Endothelial cell of umbilical vein (primary cell): Measurements from ENCODE around the gene THSD7B. TPM values are rescaled to one million over a fixed set of nuclear protein-coding genes. Genes with fewer than 3 reads are reported as not detected.

ENCODE experiments used
- BruUV-seq: library from RNA; stranded (reverse); fragments of 400-500 nt; replicated peaks from 2 replicates; lab custom pipeline; 2021; lab: Mats Ljungman, UMichigan
- CTCF ChIA-PET: fragments of 300-600, 350-600 bp; sonication (Branson Sonifier 250); formaldehyde crosslinking; loops from one replicate; lab custom pipeline; 2021; ENCODE audit warnings: antibody characterized with exemption, inconsistent platforms; lab: Charles Lee
- POLR2A ChIA-PET: fragments of 300-600, 350-600 bp; sonication (Branson Sonifier 250); formaldehyde crosslinking; loops from one replicate; lab custom pipeline; 2021; ENCODE audit warnings: antibody characterized with exemption, inconsistent platforms; lab: Charles Lee
- DNase-seq: peaks from one replicate; pipeline ENCODE4 v3.0.0-alpha.2; 2011; ENCODE audit warnings: low read depth, low spot score
- FAIRE-seq: peaks from 2 replicates; lab custom pipeline; 2011; peaks lifted over from hg19 to GRCh38; lab: Jason Lieb, UNC
- H2AFZ ChIP-seq: 2 replicates; pipeline ENCODE4 v1.6.0; 2012; ENCODE audit warnings: low read depth, low read length, control low read depth, inconsistent platforms
- H3K27ac ChIP-seq: 2 replicates; pipeline ENCODE4 v1.5.1; 2011; ENCODE audit warnings: low read depth, mild to moderate bottlenecking, control low read depth, low read length, moderate library complexity; ENCODE audit not compliant: insufficient read depth
- H3K27me3 ChIP-seq, 2 experiments: 2 replicates each; pipeline versions ENCODE4 v1.6.0 to v1.6.1; 2011; ENCODE audit warnings: low read length in 2 of 2, mixed read lengths in 1 of 2; ENCODE audit not compliant: control insufficient read depth in 2 of 2, insufficient read depth in 2 of 2
- H3K36me3 ChIP-seq, 2 experiments: 2 replicates in 1 of 2; 3 replicates in 1 of 2; pipeline ENCODE4 v1.5.1; 2011; ENCODE audit warnings: low read length in 2 of 2, mild to moderate bottlenecking in 1 of 2, moderate library complexity in 1 of 2; ENCODE audit not compliant: control insufficient read depth in 2 of 2, insufficient read depth in 2 of 2; ENCODE audit errors: extremely low read depth in 1 of 2
- H3K4me1 ChIP-seq: 3 replicates; pipeline ENCODE4 v1.5.1; 2011; ENCODE audit warnings: mild to moderate bottlenecking, low read length; ENCODE audit not compliant: control insufficient read depth, insufficient read depth; ENCODE audit errors: extremely low read depth
- H3K4me2 ChIP-seq: 2 replicates; pipeline ENCODE4 v1.6.1; 2011; ENCODE audit warnings: low read length, control low read depth, mixed read lengths; ENCODE audit not compliant: insufficient read depth
- H3K4me3 ChIP-seq, 3 experiments: fragments of 200-600 bp in 1 of 3; sonication (generic), shearing (Covaris generic) in 1 of 3; replicated peaks in 1 of 3; 2 replicates each; pipeline ENCODE4 v1.5.1; 2011 to 2016; ENCODE audit warnings: control low read depth in 3 of 3, low read length in 3 of 3, mild to moderate bottlenecking in 2 of 3, inconsistent platforms in 1 of 3, low read depth in 1 of 3, moderate library complexity in 1 of 3; ENCODE audit not compliant: insufficient read depth in 1 of 3
- H3K79me2 ChIP-seq: 2 replicates; pipeline ENCODE4 v1.6.0; 2012; ENCODE audit warnings: low read length, inconsistent platforms; ENCODE audit not compliant: control insufficient read depth, insufficient read depth
- H3K9ac ChIP-seq: replicated peaks from 2 replicates; pipeline ENCODE3; 2011; ENCODE audit warnings: low read length, control low read depth; ENCODE audit not compliant: insufficient read depth; ENCODE audit errors: extremely low read depth
- H3K9me1 ChIP-seq: replicated peaks from 3 replicates; pipeline ENCODE4 v1.6.0; 2011; ENCODE audit warnings: mild to moderate bottlenecking, low read length; ENCODE audit not compliant: control insufficient read depth, insufficient read depth; ENCODE audit errors: extremely low read depth
- H3K9me3 ChIP-seq: replicated peaks from 2 replicates; pipeline ENCODE4 v1.5.1; 2012; ENCODE audit warnings: low read length, inconsistent platforms; ENCODE audit not compliant: control insufficient read depth, insufficient read depth
- H4K20me1 ChIP-seq: replicated peaks from 2 replicates; pipeline ENCODE3; 2011; ENCODE audit warnings: mild to moderate bottlenecking, low read length; ENCODE audit not compliant: control insufficient read depth, insufficient read depth; ENCODE audit errors: extremely low read depth
- EZH2 ChIP-seq: IDR thresholded peaks from 2 replicates; pipeline ENCODE4 v1.6.1; 2012; ENCODE audit warnings: borderline replicate concordance, low read depth, mild to moderate bottlenecking, moderate library complexity, low read length, inconsistent platforms; ENCODE audit not compliant: severe bottlenecking
- FOS ChIP-seq: IDR thresholded peaks from 2 replicates; pipeline ENCODE4 v1.6.1; 2011; ENCODE audit warnings: mild to moderate bottlenecking, low read length, moderate library complexity, borderline replicate concordance; ENCODE audit not compliant: insufficient read depth
- GATA2 ChIP-seq: IDR thresholded peaks from 2 replicates; pipeline ENCODE4 v1.7.0; 2011; ENCODE audit warnings: low read depth, mild to moderate bottlenecking, moderate library complexity, mixed read lengths, low read length; ENCODE audit not compliant: insufficient read length, insufficient read depth
- JUN ChIP-seq: IDR thresholded peaks from 2 replicates; pipeline ENCODE4 v1.6.1; 2011; ENCODE audit warnings: borderline replicate concordance, low read depth; ENCODE audit not compliant: insufficient read length, insufficient read depth
- MYC ChIP-seq: IDR thresholded peaks from one replicate; pipeline ENCODE4 v1.6.1; 2011; ENCODE audit warnings: mild to moderate bottlenecking, low read depth, low read length
- POLR2A ChIP-seq: IDR thresholded peaks from 2 replicates; pipeline ENCODE4 v1.6.1; 2012; ENCODE audit warnings: low read depth, mild to moderate bottlenecking, control low read depth, low read length
- POLR2AphosphoS5 ChIP-seq: IDR thresholded peaks from 2 replicates; pipeline ENCODE4 v1.6.1; 2012; ENCODE audit warnings: low read depth, mild to moderate bottlenecking, control low read depth, low read length, moderate library complexity; ENCODE audit not compliant: insufficient read depth
- dilution Hi-C: fragments of 300-500 bp; cut with MboI; formaldehyde crosslinking; loops from one replicate; pipeline ENCODE4 v1.15.0; 2019; ENCODE audit warnings: low sequenced_read_pairs; ENCODE audit not compliant: extremely low pct_ligation_motif_present
- intact Hi-C: fragments of 100-400 bp; cut with micrococcal nuclease; formaldehyde crosslinking; loops from one replicate; pipeline ENCODE4 v1.10.0; 2022
- polyA plus RNA-seq, 4 experiments: library from polyadenylated mRNA; depleted of rRNA in 3 of 4; stranded (reverse) in 3 of 4; unstranded in 1 of 4; fragments of >200 nt; gene quantifications; 2 replicates each; pipeline versions ENCODE4 v1.2.1 to v1.2.3, GENCODE V29; 2011 to 2012; ENCODE audit warnings: missing spikeins in 1 of 4
- total RNA-seq: library from RNA; stranded (reverse); gene quantifications from 2 replicates; pipeline ENCODE4 v1.2.3, GENCODE V29; 2021
- TF ChIP-seq, protein P1 (sequence below): IDR thresholded peaks from 2 replicates; pipeline ENCODE4 v1.6.1; 2011; ENCODE audit not compliant: insufficient read depth, insufficient read length
- TF ChIP-seq, protein P2 (sequence below), 2 donors: IDR thresholded peaks; 1 replicate in 1 of 2; 2 replicates in 1 of 2; pipeline ENCODE4 v1.5.1; 2011; ENCODE audit warnings: low read length in 2 of 2, mild to moderate bottlenecking in 2 of 2, moderate library complexity in 2 of 2, control low read depth in 1 of 2, inconsistent platforms in 1 of 2, low read depth in 1 of 2; ENCODE audit not compliant: insufficient read depth in 1 of 2; ENCODE audit errors: extremely low read depth in 1 of 2

Gene THSD7B
- total and polyA plus RNA-seq, 2 donors (not counting 3 experiments of a cell fraction or from before 2014, with no cell fraction given), result 0.04 TPM; not detected in 1

DNA sequence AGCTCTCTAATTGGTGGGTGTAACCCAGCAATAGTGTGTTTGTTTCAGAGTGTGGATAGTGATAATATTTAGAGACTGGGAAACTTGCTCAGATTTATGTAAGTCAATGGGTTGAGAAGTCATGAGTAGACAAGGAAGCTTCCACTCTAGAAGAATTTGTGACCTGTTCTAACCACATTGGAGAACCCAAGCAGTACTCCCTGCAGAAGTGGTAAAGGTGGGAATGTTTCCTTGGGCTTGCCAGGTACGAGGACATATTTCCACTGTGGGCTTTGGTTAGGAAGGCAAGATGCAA, 350.4 kb downstream of the THSD7B start:
- intact Hi-C loops (no loop called here), dilution Hi-C loops (no loop called here)
- Histone ChIP-seq H3K27ac (no peak overlapping the region), H3K9me3 (peaks cover 2% of the 10 kb centered on the region), H3K4me3 (no peak overlapping the region), H3K36me3 (no peaks in the 10 kb centered on the region), H3K4me2 (no peak overlapping the region), H4K20me1 (no peaks in the 10 kb centered on the region), H3K9me1 (no peaks in the 10 kb centered on the region), H3K27me3 (no peaks in the 10 kb centered on the region), H3K79me2 (no peaks in the 10 kb centered on the region), H3K4me1 (no peaks in the 10 kb centered on the region), H2AFZ (no peak overlapping the region), H3K9ac (no peak overlapping the region)
- POLR2A ChIA-PET, result no interaction called here
- CTCF ChIA-PET, result interaction anchor here (1.2 kb wide), 1 partner anchor 14 kb away, joined by 4 read pairs; no protein-coding TSS in a partner anchor
- FAIRE-seq, result no peak
- TF ChIP-seq, protein P1, sequence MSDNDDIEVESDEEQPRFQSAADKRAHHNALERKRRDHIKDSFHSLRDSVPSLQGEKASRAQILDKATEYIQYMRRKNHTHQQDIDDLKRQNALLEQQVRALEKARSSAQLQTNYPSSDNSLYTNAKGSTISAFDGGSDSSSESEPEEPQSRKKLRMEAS, result no peak
- TF ChIP-seq MYC, result no peak
- TF ChIP-seq JUN, result no peak
- TF ChIP-seq GATA2, result no peak
- TF ChIP-seq, protein P2, sequence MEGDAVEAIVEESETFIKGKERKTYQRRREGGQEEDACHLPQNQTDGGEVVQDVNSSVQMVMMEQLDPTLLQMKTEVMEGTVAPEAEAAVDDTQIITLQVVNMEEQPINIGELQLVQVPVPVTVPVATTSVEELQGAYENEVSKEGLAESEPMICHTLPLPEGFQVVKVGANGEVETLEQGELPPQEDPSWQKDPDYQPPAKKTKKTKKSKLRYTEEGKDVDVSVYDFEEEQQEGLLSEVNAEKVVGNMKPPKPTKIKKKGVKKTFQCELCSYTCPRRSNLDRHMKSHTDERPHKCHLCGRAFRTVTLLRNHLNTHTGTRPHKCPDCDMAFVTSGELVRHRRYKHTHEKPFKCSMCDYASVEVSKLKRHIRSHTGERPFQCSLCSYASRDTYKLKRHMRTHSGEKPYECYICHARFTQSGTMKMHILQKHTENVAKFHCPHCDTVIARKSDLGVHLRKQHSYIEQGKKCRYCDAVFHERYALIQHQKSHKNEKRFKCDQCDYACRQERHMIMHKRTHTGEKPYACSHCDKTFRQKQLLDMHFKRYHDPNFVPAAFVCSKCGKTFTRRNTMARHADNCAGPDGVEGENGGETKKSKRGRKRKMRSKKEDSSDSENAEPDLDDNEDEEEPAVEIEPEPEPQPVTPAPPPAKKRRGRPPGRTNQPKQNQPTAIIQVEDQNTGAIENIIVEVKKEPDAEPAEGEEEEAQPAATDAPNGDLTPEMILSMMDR (IDR thresholded peaks at IDR 0.05; ENCODE audit: extremely low read depth in 1 of 2, insufficient read depth in 1 of 2, low read depth in 1 of 2, low read length in 2 of 2), result no peak
- TF ChIP-seq POLR2AphosphoS5, result no peak
- TF ChIP-seq POLR2A, result no peak
- no peak for TF ChIP-seq EZH2
- TF ChIP-seq FOS, result no peak
- no TSS peak for BruUV-seq
- no peak for DNase-seq
